ENCODE results near the gene TRERF1.

- TF ChIP-seq POLR2A (IDR thresholded peaks at IDR 0.05) (no peak), CTCF (IDR thresholded peaks at IDR 0.05) (no peak)
Measured at GRCh38 chr6:42287756-42288155, 164.0 kb downstream of the TRERF1 start.

Measured in thyroid gland (tissue), 4 donors.